Osteoblast (primary cell): ENCODE results near the gene NFIC. TPM values are rescaled to one million over a fixed set of nuclear protein-coding genes. Genes with fewer than 3 reads are reported as not detected.

Experiments
- DNase-seq: peaks from one replicate; pipeline ENCODE4 v3.0.0; 2011; ENCODE audit warnings: low spot score, mixed read lengths; ENCODE audit not compliant: insufficient read length; ENCODE audit errors: missing footprints
- H2AFZ ChIP-seq: 2 replicates; pipeline ENCODE4 v1.6.0; 2011; ENCODE audit warnings: mild to moderate bottlenecking, low read length
- H3K27ac ChIP-seq: 2 replicates; pipeline ENCODE4 v1.5.1; 2011; ENCODE audit warnings: mild to moderate bottlenecking, low read depth, low read length, moderate library complexity
- H3K27me3 ChIP-seq: 2 replicates; pipeline ENCODE4 v1.6.0; 2012; ENCODE audit warnings: mild to moderate bottlenecking, control low read depth, inconsistent platforms, low read length, moderate library complexity; ENCODE audit not compliant: insufficient read depth
- H3K36me3 ChIP-seq: 2 replicates; pipeline ENCODE4 v1.5.1; 2011; ENCODE audit warnings: mild to moderate bottlenecking, low read length, control low read depth, moderate library complexity; ENCODE audit not compliant: insufficient read depth
- H3K4me1 ChIP-seq: 2 replicates; pipeline ENCODE4 v1.5.1; 2011; ENCODE audit warnings: mild to moderate bottlenecking, low read length, control low read depth, moderate library complexity; ENCODE audit not compliant: insufficient read depth
- H3K4me2 ChIP-seq: 2 replicates; pipeline ENCODE4 v1.6.0; 2011; ENCODE audit warnings: mild to moderate bottlenecking, low read length; ENCODE audit not compliant: insufficient read depth
- H3K4me3 ChIP-seq: fragments of 200-600 bp; sonication (generic); 3 replicates; pipeline ENCODE4 v1.5.1; 2012; ENCODE audit warnings: mild to moderate bottlenecking, low read length, inconsistent platforms; ENCODE audit not compliant: insufficient read depth
- H3K79me2 ChIP-seq: 2 replicates; pipeline ENCODE4 v1.6.0; 2012; ENCODE audit warnings: mild to moderate bottlenecking, low read length, control low read depth, inconsistent platforms; ENCODE audit not compliant: insufficient read depth
- H3K9me3 ChIP-seq: 2 replicates; pipeline ENCODE4 v1.5.1; 2011; ENCODE audit warnings: low read depth, low read length, control low read depth
- H4K20me1 ChIP-seq: 2 replicates; pipeline ENCODE4 v1.6.0; 2012; ENCODE audit warnings: mild to moderate bottlenecking, low read length, control low read depth; ENCODE audit not compliant: insufficient read depth
- total RNA-seq: library from RNA; depleted of rRNA; stranded (reverse); fragments of >200 nt; gene quantifications from 2 replicates; pipeline ENCODE4 v1.2.3, GENCODE V29; 2012
- TF ChIP-seq, protein P1 (sequence below): IDR thresholded peaks from 2 replicates; pipeline ENCODE4 v1.5.1; 2011; ENCODE audit warnings: mild to moderate bottlenecking, low read depth, low read length, moderate library complexity; ENCODE audit errors: extremely low read depth

NFIC gene
- total RNA-seq, 1 donor, result 61.2 TPM

DNA sequence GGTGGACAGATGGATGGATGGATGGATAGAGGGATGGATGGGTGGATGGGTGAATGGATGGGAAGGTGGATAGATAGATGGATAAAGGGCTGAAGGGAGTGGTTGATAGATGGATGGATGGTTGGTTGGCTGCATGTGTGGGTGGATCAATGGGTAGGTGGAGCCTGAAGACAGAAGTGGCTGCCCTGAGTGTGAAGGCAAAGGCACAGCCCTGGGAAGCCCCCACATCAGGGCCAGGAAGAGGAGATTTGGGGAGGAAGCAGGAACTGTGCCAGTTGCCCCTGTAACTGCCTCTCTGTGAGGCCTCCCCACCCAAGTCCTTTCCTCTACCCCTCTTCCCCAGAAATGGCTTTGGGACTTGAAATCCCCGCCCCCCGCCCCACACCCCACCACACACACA, 43.4 kb upstream of the NFIC start:
- no peaks in the 10 kb centered on the region for H4K20me1 ChIP-seq
- H3K4me1 ChIP-seq, result peaks cover 9% of the 10 kb centered on the region
- DNase-seq, result no peak
- H3K79me2 ChIP-seq, result no peaks in the 10 kb centered on the region
- no peak overlapping the region for H3K4me2 ChIP-seq
- TF ChIP-seq, protein P1, sequence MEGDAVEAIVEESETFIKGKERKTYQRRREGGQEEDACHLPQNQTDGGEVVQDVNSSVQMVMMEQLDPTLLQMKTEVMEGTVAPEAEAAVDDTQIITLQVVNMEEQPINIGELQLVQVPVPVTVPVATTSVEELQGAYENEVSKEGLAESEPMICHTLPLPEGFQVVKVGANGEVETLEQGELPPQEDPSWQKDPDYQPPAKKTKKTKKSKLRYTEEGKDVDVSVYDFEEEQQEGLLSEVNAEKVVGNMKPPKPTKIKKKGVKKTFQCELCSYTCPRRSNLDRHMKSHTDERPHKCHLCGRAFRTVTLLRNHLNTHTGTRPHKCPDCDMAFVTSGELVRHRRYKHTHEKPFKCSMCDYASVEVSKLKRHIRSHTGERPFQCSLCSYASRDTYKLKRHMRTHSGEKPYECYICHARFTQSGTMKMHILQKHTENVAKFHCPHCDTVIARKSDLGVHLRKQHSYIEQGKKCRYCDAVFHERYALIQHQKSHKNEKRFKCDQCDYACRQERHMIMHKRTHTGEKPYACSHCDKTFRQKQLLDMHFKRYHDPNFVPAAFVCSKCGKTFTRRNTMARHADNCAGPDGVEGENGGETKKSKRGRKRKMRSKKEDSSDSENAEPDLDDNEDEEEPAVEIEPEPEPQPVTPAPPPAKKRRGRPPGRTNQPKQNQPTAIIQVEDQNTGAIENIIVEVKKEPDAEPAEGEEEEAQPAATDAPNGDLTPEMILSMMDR, result no peak
- no peak overlapping the region for H3K4me3 ChIP-seq
- no peak overlapping the region for H3K27ac ChIP-seq
- no peaks in the 10 kb centered on the region for H3K9me3 ChIP-seq
- H3K27me3 ChIP-seq, result peaks cover 13% of the 10 kb centered on the region
- no peaks in the 10 kb centered on the region for H3K36me3 ChIP-seq
- no peak overlapping the region for H2AFZ ChIP-seq

DNA sequence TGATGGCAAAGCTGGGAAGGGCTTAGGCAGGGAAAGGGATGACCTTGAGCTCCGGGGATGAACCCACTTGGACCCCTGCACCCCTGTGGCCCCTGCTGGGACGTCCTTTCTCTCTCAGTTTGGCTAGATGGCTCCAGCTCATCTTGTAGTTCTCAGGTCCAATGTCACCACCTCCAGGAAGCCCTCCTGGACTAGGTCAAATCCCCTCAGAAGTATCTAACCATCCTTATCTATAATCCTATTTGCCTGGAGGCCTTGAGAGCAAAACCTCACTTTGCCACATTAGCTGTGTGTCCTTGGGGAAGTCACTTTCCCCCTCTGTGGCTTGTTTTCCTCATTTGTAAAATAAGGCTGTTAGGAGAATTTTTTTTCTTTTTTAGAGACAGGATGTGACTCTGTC, 42.7 kb upstream of the NFIC start:
- no peaks in the 10 kb centered on the region for H3K36me3 ChIP-seq

DNA sequence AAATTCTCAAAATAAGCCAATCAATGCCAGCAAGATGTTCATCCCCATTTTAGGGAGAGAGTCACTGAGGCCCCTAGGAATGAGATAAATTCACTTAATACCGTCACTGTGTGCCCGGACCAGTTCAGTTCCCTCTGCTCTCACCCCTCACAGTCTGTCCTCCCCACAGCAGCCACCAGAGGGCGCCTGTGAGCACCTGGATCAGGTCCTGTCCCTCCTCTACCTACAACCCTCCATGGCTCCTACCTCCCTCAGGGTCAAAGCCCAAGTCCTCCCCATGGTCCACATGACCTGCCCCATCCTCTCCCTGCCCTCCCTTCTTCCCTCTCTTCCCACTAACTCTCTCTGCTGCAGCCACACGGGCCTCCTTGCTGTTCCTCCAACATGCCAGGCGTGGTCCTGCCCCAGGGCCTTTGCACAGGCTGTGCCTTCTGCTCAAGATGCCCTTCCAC, 42.0 kb upstream of the NFIC start:
- H3K36me3 ChIP-seq, result no peaks in the 10 kb centered on the region
- H3K9me3 ChIP-seq, result no peaks in the 10 kb centered on the region
- DNase-seq, result peak; percentile 83
- TF ChIP-seq, protein P1, result peak; percentile 77
- peaks cover 8% of the 10 kb centered on the region for H3K4me1 ChIP-seq
- H3K27ac ChIP-seq, result no peak overlapping the region
- H3K4me3 ChIP-seq, result no peak overlapping the region
- no peak overlapping the region for H3K4me2 ChIP-seq
- H3K27me3 ChIP-seq, result peaks cover 13% of the 10 kb centered on the region
- no peaks in the 10 kb centered on the region for H3K79me2 ChIP-seq
- no peak overlapping the region for H2AFZ ChIP-seq
- H4K20me1 ChIP-seq, result no peaks in the 10 kb centered on the region

More for the DNA sequence above, 42.7 kb upstream of the NFIC start:
- no peak overlapping the region for H3K27ac ChIP-seq
- no peaks in the 10 kb centered on the region for H3K79me2 ChIP-seq
- peaks cover 9% of the 10 kb centered on the region for H3K4me1 ChIP-seq
- TF ChIP-seq, protein P1, result no peak
- no peak overlapping the region for H3K4me3 ChIP-seq
- H3K4me2 ChIP-seq, result no peak overlapping the region
- DNase-seq, result no peak
- no peaks in the 10 kb centered on the region for H4K20me1 ChIP-seq
- H3K27me3 ChIP-seq, result peaks cover 13% of the 10 kb centered on the region
- no peaks in the 10 kb centered on the region for H3K9me3 ChIP-seq
- no peak overlapping the region for H2AFZ ChIP-seq

DNA sequence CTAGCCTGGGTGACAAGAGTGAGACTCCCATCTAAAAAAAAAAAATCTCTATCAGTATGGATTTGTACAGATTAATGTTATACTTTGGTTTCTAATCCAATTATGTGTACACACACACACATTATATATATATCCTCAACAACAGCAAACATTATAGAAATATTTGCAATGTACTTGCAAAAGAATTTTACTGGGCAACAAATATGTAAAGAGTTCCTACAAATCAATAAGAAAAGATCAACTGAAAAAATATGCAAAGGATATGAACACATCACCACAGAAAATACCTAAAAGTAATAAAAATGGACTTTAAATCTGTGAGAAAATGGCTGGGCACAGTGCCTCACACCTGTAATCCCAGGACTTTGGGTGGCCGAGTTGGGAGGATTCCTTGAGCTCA, 40.9 kb upstream of the NFIC start:
- H3K36me3 ChIP-seq, result no peaks in the 10 kb centered on the region
- no peak for DNase-seq
- peaks cover 13% of the 10 kb centered on the region for H3K27me3 ChIP-seq
- TF ChIP-seq, protein P1, result no peak
- no peaks in the 10 kb centered on the region for H3K79me2 ChIP-seq
- H3K4me1 ChIP-seq, result no peaks in the 10 kb centered on the region
- no peaks in the 10 kb centered on the region for H4K20me1 ChIP-seq
- no peak overlapping the region for H2AFZ ChIP-seq
- no peak overlapping the region for H3K4me3 ChIP-seq
- no peak overlapping the region for H3K4me2 ChIP-seq
- H3K9me3 ChIP-seq, result no peaks in the 10 kb centered on the region
- H3K27ac ChIP-seq, result no peak overlapping the region
